ENCODE data around the gene ACVRL1.

Gene ACVRL1

DNA sequence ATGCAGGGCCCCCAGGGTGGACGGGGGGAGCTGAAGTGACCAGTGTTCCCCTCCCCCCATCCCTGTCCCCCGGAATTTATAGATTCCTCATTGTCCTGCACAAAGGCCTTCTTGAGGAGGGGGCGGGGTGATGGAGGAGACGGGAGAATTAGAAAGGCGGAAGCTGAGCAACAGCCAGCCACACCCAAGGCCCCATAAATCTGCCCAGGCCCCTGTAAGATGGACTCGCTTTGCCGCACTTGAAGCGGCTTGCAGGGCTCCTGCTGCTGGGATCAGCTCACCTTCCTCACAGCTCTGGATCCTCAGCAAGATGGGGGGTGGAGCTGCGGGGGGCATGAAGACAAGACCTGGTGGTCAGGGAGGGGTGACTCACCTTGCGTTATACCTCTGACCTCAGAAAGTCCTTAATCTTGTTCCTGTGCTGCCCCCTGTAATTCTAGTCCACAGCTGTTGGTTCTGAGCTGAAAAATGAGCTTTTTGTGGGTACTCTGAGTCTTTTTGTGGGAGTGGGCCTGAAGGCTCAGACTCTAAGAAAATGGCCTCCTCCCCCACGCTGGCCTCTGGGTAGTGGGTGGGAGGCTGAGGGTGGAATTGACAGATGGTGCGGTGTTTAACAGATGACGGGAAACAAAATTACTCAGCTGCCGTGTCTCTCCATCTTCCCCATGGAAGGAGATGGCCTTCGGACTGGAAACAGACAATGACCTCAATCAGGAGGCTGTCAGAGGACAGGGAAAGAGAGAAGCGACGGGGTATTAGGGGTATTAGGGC lies 35.2 kb upstream of the ACVRL1 start:
- Histone ChIP-seq H3K18ac (ENCODE audit: low read length) (no peak overlapping the region), H3K4me2 (ENCODE audit: low read length) (no peak overlapping the region), H4K8ac (ENCODE audit: low read depth, low read length) (no peak overlapping the region), H3K4ac (ENCODE audit: low read depth, low read length) (no peak overlapping the region), H3K27me3 (ENCODE audit: insufficient read depth, low read length, poor library complexity) (peaks cover 5% of the 10 kb centered on the region), H3K9ac (ENCODE audit: low read length) (no peak overlapping the region), H3K4me1 (ENCODE audit: control insufficient read depth, low read depth, low read length) (no peaks in the 10 kb centered on the region), H4K5ac (ENCODE audit: low read length) (no peak overlapping the region), H2AK5ac (ENCODE audit: low read length) (no peak overlapping the region), H3K79me2 (ENCODE audit: control insufficient read depth, insufficient read depth, low read length) (no peaks in the 10 kb centered on the region), H3K56ac (ENCODE audit: low read length) (no peak overlapping the region), H3K79me1 (ENCODE audit: low read length) (no peaks in the 10 kb centered on the region), H3K27ac (ENCODE audit: low read depth, low read length) (no peak overlapping the region), H2BK15ac (replicated peaks; ENCODE audit: low read depth) (no peak overlapping the region), H3K23ac (ENCODE audit: low read length) (no peak overlapping the region), H3K4me3 (ENCODE audit: low read length) (no peak overlapping the region), H2BK120ac (ENCODE audit: low read depth, low read length) (no peak overlapping the region), H3K36me3 (ENCODE audit: control insufficient read depth, insufficient read depth, low read length) (no peaks in the 10 kb centered on the region), H2BK5ac (ENCODE audit: low read length) (no peak overlapping the region)
- WGBS (ENCODE audit: extremely low coverage, insufficient coverage, low lambda C conversion rate): no CpG with 5 or more reads among the region's 17 CpGs
- no peak for DNase-seq

GRCh38 chr12:51872689-51872981 lies 34.7 kb upstream of the ACVRL1 start:
- no peak for DNase-seq
- H3K79me1 ChIP-seq (ENCODE audit: low read length): no peaks in the 10 kb centered on the region
- no peaks in the 10 kb centered on the region for H3K79me2 ChIP-seq (ENCODE audit: control insufficient read depth, insufficient read depth, low read length)
- no peak overlapping the region for H3K56ac ChIP-seq (ENCODE audit: low read length)
- no peak overlapping the region for H3K9ac ChIP-seq (ENCODE audit: low read length)
- H3K4me3 ChIP-seq (ENCODE audit: low read length): no peak overlapping the region
- no peak overlapping the region for H3K27ac ChIP-seq (ENCODE audit: low read depth, low read length)
- H3K4ac ChIP-seq (ENCODE audit: low read depth, low read length): no peak overlapping the region
- H2BK120ac ChIP-seq (ENCODE audit: low read depth, low read length): no peak overlapping the region
- whole genome bisulfite sequencing (ENCODE audit: extremely low coverage, insufficient coverage, low lambda C conversion rate): no CpG with 5 or more reads among the region's 3 CpGs
- H3K27me3 ChIP-seq (ENCODE audit: insufficient read depth, low read length, poor library complexity): peaks cover 5% of the 10 kb centered on the region
- H3K4me1 ChIP-seq (ENCODE audit: control insufficient read depth, low read depth, low read length): no peaks in the 10 kb centered on the region
- no peak overlapping the region for H3K23ac ChIP-seq (ENCODE audit: low read length)
- H3K18ac ChIP-seq (ENCODE audit: low read length): no peak overlapping the region
- no peak overlapping the region for H2BK15ac ChIP-seq (replicated peaks; ENCODE audit: low read depth)
- no peak overlapping the region for H3K4me2 ChIP-seq (ENCODE audit: low read length)
- no peak overlapping the region for H2BK5ac ChIP-seq (ENCODE audit: low read length)
- no peak overlapping the region for H4K8ac ChIP-seq (ENCODE audit: low read depth, low read length)
- no peaks in the 10 kb centered on the region for H3K36me3 ChIP-seq (ENCODE audit: control insufficient read depth, insufficient read depth, low read length)
- H2AK5ac ChIP-seq (ENCODE audit: low read length): no peak overlapping the region
- H4K5ac ChIP-seq (ENCODE audit: low read length): no peak overlapping the region

DNA sequence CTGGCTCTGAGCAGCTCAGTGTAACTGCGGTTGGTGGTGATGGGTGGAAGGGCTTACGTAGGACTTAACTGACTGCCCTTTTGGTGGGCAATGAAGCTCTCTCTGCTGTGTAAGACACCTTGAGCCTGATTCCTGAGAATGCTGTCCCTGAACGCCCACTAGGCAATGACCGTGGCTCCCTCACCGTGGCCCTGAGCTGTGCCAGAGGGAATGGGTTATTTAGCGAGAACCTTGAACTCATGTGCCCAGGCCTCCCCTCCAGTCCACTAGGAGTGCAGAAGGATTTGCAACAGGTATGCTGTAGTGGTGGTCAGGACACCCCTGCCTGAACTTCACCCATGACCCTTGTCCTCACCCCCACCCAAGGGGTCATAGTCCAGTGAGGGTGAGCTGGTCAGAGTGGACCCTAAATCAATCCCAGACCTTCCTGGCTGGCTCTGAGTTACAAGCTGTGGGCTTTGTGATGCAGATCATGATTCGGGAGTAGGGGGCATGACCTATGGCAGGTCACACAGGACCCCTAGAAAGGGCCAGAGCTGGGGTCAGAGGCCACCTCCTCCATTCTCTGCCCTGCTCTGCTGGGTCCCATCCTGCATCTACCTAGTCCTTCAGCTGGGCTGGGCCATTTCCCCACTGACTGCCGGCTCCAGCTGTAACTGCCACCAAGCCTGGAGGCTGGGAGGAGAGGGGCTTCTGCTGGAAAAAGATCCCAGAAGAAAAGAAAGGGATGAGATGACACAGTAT lies 33.9 kb upstream of the ACVRL1 start:
- Histone ChIP-seq H3K27ac (ENCODE audit: low read depth, low read length) (no peak overlapping the region), H2BK120ac (ENCODE audit: low read depth, low read length) (no peak overlapping the region), H4K8ac (ENCODE audit: low read depth, low read length) (no peak overlapping the region), H3K4ac (ENCODE audit: low read depth, low read length) (no peak overlapping the region), H3K23ac (ENCODE audit: low read length) (no peak overlapping the region), H2BK15ac (replicated peaks; ENCODE audit: low read depth) (no peak overlapping the region), H3K4me3 (ENCODE audit: low read length) (no peak overlapping the region), H3K79me2 (ENCODE audit: control insufficient read depth, insufficient read depth, low read length) (no peaks in the 10 kb centered on the region), H3K4me2 (ENCODE audit: low read length) (no peak overlapping the region), H3K79me1 (ENCODE audit: low read length) (no peaks in the 10 kb centered on the region), H3K36me3 (ENCODE audit: control insufficient read depth, insufficient read depth, low read length) (no peaks in the 10 kb centered on the region), H3K18ac (ENCODE audit: low read length) (no peak overlapping the region), H3K27me3 (ENCODE audit: insufficient read depth, low read length, poor library complexity) (peaks cover 4% of the 10 kb centered on the region), H4K5ac (ENCODE audit: low read length) (no peak overlapping the region), H3K9ac (ENCODE audit: low read length) (no peak overlapping the region), H3K4me1 (ENCODE audit: control insufficient read depth, low read depth, low read length) (no peaks in the 10 kb centered on the region), H3K56ac (ENCODE audit: low read length) (no peak overlapping the region), H2AK5ac (ENCODE audit: low read length) (no peak overlapping the region), H2BK5ac (ENCODE audit: low read length) (no peak overlapping the region)
- DNase-seq: no peak
- WGBS (ENCODE audit: extremely low coverage, insufficient coverage, low lambda C conversion rate): no CpG with 5 or more reads among the region's 8 CpGs

DNA sequence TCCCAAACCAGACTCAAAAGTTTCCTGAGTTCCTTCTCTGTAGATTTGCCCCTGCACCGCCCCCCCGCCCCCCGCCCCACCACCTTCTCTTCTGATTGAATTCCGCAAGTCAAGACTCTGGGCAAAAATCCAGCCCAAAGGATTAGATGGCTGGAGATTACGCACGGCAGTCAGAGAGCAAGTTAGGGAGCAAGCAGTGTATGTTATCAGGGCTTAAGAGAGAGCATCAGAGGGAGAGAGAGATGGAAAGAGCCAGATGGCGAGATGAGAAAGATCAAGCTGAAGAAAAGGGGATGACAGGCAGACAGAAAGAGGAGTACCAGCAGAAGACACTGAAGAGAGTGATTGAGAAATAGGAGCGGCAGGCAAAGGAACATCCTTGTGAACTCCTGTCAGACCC lies 33.3 kb upstream of the ACVRL1 start:
- Histone ChIP-seq H3K79me2 (ENCODE audit: control insufficient read depth, insufficient read depth, low read length) (no peaks in the 10 kb centered on the region), H3K4me2 (ENCODE audit: low read length) (no peak overlapping the region), H3K4me3 (ENCODE audit: low read length) (no peak overlapping the region), H2BK5ac (ENCODE audit: low read length) (no peak overlapping the region), H2AK5ac (ENCODE audit: low read length) (no peak overlapping the region), H3K27me3 (ENCODE audit: insufficient read depth, low read length, poor library complexity) (peaks cover 2% of the 10 kb centered on the region), H4K8ac (ENCODE audit: low read depth, low read length) (no peak overlapping the region), H3K56ac (ENCODE audit: low read length) (no peak overlapping the region), H2BK15ac (replicated peaks; ENCODE audit: low read depth) (no peak overlapping the region), H3K4ac (ENCODE audit: low read depth, low read length) (no peak overlapping the region), H3K27ac (ENCODE audit: low read depth, low read length) (no peak overlapping the region), H3K79me1 (ENCODE audit: low read length) (no peaks in the 10 kb centered on the region), H3K23ac (ENCODE audit: low read length) (no peak overlapping the region), H3K18ac (ENCODE audit: low read length) (no peak overlapping the region), H2BK120ac (ENCODE audit: low read depth, low read length) (no peak overlapping the region), H3K4me1 (ENCODE audit: control insufficient read depth, low read depth, low read length) (no peaks in the 10 kb centered on the region), H3K9ac (ENCODE audit: low read length) (no peak overlapping the region), H3K36me3 (ENCODE audit: control insufficient read depth, insufficient read depth, low read length) (no peaks in the 10 kb centered on the region), H4K5ac (ENCODE audit: low read length) (no peak overlapping the region)
- no CpG with 5 or more reads among the region's 8 CpGs for WGBS (ENCODE audit: extremely low coverage, insufficient coverage, low lambda C conversion rate)
- DNase-seq: no peak

DNA sequence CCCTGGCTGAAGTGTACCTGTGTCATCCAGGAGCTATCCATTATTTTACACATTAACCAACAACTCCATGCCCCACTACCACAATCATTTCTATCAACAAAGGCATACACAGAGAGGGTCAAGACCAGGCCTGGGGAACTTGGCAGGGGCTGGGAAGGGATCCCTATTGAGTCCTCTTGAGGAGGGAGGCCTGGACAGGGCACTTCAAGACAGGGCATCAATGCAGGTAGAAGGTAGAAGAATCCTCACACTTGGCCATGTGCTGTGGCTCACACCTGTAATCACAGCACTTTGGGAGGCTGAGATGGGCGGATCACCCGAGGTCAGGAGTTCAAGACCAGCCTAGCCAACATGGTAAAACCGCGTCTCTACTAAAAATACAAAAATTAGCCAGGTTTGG lies 32.8 kb upstream of the ACVRL1 start:
- H3K79me2 ChIP-seq (ENCODE audit: control insufficient read depth, insufficient read depth, low read length): no peaks in the 10 kb centered on the region
- no peak overlapping the region for H3K9ac ChIP-seq (ENCODE audit: low read length)
- peaks cover 2% of the 10 kb centered on the region for H3K27me3 ChIP-seq (ENCODE audit: insufficient read depth, low read length, poor library complexity)
- no peak overlapping the region for H2AK5ac ChIP-seq (ENCODE audit: low read length)
- WGBS (ENCODE audit: extremely low coverage, insufficient coverage, low lambda C conversion rate): no CpG with 5 or more reads among the region's 4 CpGs
- no peak overlapping the region for H3K56ac ChIP-seq (ENCODE audit: low read length)
- H3K4me3 ChIP-seq (ENCODE audit: low read length): no peak overlapping the region
- H3K4me1 ChIP-seq (ENCODE audit: control insufficient read depth, low read depth, low read length): no peaks in the 10 kb centered on the region
- DNase-seq: no peak
- H3K4ac ChIP-seq (ENCODE audit: low read depth, low read length): no peak overlapping the region
- no peaks in the 10 kb centered on the region for H3K36me3 ChIP-seq (ENCODE audit: control insufficient read depth, insufficient read depth, low read length)
- no peak overlapping the region for H3K23ac ChIP-seq (ENCODE audit: low read length)
- no peak overlapping the region for H4K5ac ChIP-seq (ENCODE audit: low read length)
- H2BK5ac ChIP-seq (ENCODE audit: low read length): no peak overlapping the region
- H3K27ac ChIP-seq (ENCODE audit: low read depth, low read length): no peak overlapping the region
- no peak overlapping the region for H4K8ac ChIP-seq (ENCODE audit: low read depth, low read length)
- no peaks in the 10 kb centered on the region for H3K79me1 ChIP-seq (ENCODE audit: low read length)
- no peak overlapping the region for H3K4me2 ChIP-seq (ENCODE audit: low read length)
- no peak overlapping the region for H2BK15ac ChIP-seq (replicated peaks; ENCODE audit: low read depth)
- no peak overlapping the region for H3K18ac ChIP-seq (ENCODE audit: low read length)
- no peak overlapping the region for H2BK120ac ChIP-seq (ENCODE audit: low read depth, low read length)

Measured in mesendoderm (in vitro differentiated cells).